Vagina (tissue), 2 donors: ENCODE measurements around the gene RALGAPA2.

Experiments used
- CTCF ChIP-seq, 3 experiments: fragments of 450-650 bp in 2 of 3; fragments of 200-600 bp in 1 of 3; sonication (generic) in 1 of 3; IDR thresholded peaks; one replicate each; pipeline ENCODE4 v1.5.1; 2017 to 2019; ENCODE audit warnings: antibody characterized with exemption in 3 of 3, mild to moderate bottlenecking in 2 of 3, moderate library complexity in 2 of 3
- POLR2A ChIP-seq, 2 donors: fragments of 450-650 bp; IDR thresholded peaks; one replicate each; pipeline ENCODE4 v1.6.1; 2017; ENCODE audit warnings: antibody characterized with exemption in 2 of 2, mild to moderate bottlenecking in 2 of 2, moderate library complexity in 2 of 2

- no peak for TF ChIP-seq CTCF (IDR thresholded peaks at IDR 0.05)
- TF ChIP-seq POLR2A (IDR thresholded peaks at IDR 0.05), result no peak
Measured at GRCh38 chr20:20344476-20344875, 368.0 kb downstream of the RALGAPA2 start.
